T follicular helper cell (primary cell): Measurements from ENCODE around the gene SCRG1.

Experiments
- DNase-seq: peaks from one replicate; pipeline ENCODE4 v3.0.0-alpha.2; 2020; ENCODE audit warnings: low read depth

SCRG1 gene

GRCh38 chr4:173362666-173363065, 36.2 kb downstream of the SCRG1 start:
- DNase-seq = no peak

DNA sequence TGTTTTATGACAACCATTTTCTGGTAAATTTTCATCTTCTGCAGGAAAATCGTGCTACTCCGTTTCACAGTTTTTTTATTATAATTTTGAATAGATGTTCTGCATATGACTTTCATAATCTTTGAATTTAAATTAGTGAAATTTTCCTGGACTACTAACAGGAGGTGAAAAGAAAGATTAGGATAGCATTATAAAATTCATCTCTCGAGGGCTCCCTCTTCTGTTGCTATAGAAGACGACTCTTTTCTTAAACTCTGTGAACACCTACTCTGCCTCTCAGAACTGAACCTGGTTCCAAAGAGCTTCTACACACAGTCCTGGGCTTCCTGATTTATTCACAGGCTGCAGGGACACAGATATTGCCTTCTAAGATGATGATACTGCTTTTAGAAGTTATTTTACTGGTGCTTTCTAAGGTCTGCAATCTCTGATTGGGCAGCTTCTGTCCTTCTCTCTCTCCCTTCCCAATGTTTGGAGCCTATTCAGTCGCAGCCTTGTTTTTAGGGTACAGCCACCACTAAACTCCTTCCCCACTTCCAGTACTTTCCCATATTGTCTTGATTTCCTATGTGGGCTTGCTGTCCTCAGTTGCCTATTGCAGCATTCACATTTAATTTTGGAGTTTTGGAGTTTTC, 38.2 kb downstream of the SCRG1 start:
- DNase-seq = no peak

DNA sequence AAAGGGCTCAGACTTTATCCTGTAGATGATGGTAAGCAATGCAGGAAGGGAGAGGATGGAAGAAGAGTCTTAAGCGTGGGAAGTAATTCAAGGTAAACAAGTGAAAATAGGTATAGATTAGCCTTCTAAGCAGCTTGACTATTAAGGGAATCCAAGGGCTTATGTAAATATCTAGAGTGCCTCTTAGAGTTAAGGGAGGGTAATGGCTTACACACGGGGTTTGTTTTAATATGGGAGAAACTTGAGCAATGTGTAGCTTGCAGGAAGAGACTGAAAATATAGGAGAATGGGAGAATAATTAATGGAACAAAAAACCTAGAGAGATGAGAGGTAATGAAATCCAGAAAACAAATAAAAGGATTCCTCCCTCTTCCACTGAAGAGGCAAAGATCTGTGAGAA, 41.0 kb downstream of the SCRG1 start:
- DNase-seq = no peak

GRCh38 chr4:173347467-173347866, 51.4 kb downstream of the SCRG1 start:
- DNase-seq = no peak

DNA sequence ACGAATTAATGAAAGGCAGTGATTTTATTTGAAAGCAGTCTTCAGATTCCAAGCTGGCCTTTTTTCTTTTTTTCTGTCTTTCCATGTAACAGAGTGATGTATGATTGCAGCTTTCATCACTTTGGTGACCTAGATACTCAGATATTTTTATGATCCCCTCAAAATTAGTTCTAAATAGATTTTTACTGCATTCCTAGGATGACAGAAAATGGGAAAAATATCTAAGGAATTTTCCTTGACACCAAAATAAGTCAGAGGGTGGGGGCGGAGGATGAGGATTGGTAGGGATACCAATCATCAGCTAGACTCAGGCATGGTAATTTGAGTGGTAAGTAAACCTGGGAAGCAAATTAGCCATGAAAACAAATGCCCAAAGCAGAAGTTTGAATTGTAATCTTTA, 52.8 kb downstream of the SCRG1 start:
- no peak for DNase-seq

DNA sequence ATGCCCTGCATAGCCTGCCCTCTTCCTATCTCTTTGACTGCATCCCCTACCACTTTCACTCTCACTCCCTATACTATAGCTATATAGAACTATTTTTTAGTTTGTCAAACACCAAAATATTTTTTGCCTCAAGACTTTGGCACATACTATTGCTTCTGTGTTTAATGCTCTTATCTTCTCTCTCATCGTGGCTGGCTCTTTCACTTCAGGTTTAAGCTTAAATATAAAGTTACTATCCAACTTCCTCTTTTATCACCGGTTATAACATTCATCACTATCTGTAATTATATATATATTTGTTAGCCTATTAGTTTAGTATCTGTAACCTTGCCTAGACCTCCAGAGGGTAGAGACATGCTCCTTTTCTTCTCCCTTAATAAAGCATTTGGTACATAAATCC, 53.3 kb downstream of the SCRG1 start:
- no peak for DNase-seq

DNA sequence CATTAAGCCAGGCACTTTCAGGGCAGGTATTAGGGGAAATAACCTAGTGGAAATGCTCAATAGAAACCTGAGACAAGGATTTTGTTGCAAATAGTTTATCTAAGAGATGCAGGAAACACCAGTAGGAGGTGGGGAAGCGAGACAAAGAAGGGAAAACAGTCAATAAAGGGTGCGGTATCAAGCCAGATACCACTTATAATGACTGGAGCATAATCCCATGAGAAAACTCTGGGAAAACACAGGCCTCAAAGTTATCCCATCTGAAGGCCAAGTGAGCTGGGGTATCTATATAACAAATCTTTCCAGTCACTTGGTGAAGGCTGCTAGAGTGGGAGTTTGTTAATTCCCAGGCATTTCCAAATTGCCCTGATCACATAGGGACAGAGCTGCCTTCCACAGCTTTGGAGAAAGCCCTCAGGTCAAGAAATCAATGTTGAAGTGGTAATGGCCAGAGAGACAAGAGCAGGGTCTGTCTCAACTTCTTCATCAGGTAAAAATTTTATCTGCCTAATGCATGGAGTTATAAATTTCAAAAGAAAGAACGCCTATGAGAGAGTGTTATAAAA, 55.0 kb downstream of the SCRG1 start:
- DNase-seq = no peak

- DNase-seq = no peak
These were observed 61.5 kb downstream of the SCRG1 start for GRCh38 chr4:173337463-173337862.

DNA sequence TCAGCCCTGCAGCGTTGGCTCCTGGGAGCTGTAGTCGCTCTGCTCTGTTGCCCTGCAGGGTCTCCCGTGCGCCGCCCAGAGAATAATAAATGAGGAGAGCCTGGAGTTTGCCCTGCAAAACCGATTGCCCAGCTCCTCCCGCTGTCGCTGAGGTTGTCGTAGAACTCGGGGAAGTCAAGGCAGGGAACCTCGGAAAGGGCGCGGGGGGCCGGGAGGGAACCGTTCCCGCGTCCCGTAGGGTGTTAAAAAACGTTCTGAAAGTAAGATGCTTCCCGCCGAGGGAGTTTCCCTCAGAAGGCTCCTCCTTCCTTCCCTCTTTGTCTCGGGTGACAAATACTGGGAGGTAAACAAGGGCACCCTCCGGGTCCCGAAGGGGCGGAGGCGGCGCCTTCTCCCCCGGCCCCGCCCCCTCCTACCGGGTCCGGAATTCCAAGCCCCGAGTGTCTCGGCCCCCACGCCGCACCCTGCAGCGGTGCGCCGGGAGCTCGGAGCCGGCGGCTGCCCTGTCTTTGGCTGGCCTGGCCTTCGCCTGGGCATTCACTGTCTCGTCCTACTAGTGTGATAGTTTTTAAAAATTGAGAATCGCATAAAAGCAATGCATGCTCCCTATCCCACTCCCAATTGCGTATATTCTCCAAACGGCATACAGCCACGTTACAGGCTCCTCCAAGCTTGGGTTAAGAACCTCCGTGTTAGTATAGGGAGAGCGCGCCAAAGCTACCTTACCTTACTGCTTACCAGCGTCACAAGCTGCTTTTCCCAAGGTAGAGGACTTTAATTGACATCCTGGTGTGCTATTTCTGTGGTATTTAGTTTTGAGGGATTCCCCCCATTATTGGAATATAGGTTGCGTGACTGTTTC, 63.8 kb downstream of the SCRG1 start:
- DNase-seq = no peak
